Kidney epithelial cell (primary cell): Measurements from ENCODE around the gene LRBA. TPM values are rescaled to one million over a fixed set of nuclear protein-coding genes. Genes with fewer than 3 reads are reported as not detected.

Experiments
- DNase-seq: peaks from one replicate; pipeline ENCODE4 v3.0.0-alpha.2; 2010; ENCODE audit warnings: low read depth
- H3K27me3 ChIP-seq: 2 replicates; pipeline ENCODE4 v1.6.0; 2011; ENCODE audit warnings: low read length; ENCODE audit not compliant: control insufficient read depth, insufficient read depth
- H3K36me3 ChIP-seq: 2 replicates; pipeline ENCODE4 v1.5.1; 2011; ENCODE audit warnings: low read length; ENCODE audit not compliant: control insufficient read depth, insufficient read depth
- H3K4me3 ChIP-seq: 2 replicates; pipeline ENCODE4 v1.5.1; 2011; ENCODE audit warnings: low read depth, mild to moderate bottlenecking, control low read depth, low read length
- total RNA-seq: library from RNA; depleted of rRNA; stranded (reverse); fragments of >200 nt; gene quantifications from 2 replicates; pipeline ENCODE4 v1.2.3, GENCODE V29; 2015
- TF ChIP-seq, protein P1 (sequence below): IDR thresholded peaks from 2 replicates; pipeline ENCODE4 v1.5.1; 2011; ENCODE audit warnings: mild to moderate bottlenecking, moderate library complexity, low read length, control low read depth, inconsistent platforms; ENCODE audit not compliant: insufficient read depth, poor library complexity, severe bottlenecking

LRBA gene
- total RNA-seq, 1 donor from 2014 or later, result 85.2 TPM

DNA sequence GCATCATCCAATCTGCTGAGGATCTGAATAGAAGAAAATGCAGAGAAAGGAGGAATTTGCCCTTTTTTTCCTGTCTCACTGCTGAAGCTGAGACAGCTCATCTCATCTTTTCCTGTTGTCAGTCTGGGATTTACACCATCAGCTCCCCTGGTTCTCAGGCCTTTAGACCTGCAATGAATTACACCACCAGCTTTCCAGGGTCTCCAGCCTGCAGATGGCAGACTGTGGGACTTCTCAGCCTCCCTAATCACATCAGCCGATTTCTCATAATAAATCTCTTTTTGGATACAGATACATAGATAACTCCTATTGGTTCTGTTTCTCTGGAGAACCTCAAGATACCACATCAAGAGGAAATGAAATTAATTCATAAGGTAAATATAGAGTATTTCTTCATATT is 567.7 kb downstream of the LRBA start:
- Histone ChIP-seq H3K4me3 (no peak overlapping the region), H3K36me3 (no peaks in the 10 kb centered on the region), H3K27me3 (no peaks in the 10 kb centered on the region)
- TF ChIP-seq, protein P1, sequence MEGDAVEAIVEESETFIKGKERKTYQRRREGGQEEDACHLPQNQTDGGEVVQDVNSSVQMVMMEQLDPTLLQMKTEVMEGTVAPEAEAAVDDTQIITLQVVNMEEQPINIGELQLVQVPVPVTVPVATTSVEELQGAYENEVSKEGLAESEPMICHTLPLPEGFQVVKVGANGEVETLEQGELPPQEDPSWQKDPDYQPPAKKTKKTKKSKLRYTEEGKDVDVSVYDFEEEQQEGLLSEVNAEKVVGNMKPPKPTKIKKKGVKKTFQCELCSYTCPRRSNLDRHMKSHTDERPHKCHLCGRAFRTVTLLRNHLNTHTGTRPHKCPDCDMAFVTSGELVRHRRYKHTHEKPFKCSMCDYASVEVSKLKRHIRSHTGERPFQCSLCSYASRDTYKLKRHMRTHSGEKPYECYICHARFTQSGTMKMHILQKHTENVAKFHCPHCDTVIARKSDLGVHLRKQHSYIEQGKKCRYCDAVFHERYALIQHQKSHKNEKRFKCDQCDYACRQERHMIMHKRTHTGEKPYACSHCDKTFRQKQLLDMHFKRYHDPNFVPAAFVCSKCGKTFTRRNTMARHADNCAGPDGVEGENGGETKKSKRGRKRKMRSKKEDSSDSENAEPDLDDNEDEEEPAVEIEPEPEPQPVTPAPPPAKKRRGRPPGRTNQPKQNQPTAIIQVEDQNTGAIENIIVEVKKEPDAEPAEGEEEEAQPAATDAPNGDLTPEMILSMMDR, result no peak
- DNase-seq, result no peak

DNA sequence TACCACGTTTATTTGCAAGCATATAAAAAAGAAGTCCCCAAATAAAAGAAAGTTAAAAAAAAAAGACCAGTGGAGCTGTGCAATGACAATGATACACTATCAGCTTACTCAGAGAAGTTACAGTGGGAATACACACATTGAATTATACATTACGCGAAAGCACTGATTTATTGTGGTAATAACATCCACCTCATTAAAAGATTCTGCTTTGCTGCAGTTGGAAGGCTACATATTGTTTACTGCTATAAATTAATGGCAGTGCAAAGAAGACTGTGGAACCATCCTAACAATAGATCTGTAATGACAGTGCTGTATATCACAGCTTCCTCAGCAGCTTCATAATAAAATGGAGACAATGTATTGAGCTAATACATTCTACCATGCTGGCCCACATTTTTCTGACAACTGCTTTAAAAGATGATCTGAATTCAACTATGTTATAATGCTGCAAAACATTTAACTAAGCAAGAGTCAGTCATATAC is 575.6 kb downstream of the LRBA start:
- no peak for DNase-seq
- no peaks in the 10 kb centered on the region for H3K36me3 ChIP-seq
- no peaks in the 10 kb centered on the region for H3K27me3 ChIP-seq
- H3K4me3 ChIP-seq, result no peak overlapping the region
- TF ChIP-seq, protein P1, result no peak

DNA sequence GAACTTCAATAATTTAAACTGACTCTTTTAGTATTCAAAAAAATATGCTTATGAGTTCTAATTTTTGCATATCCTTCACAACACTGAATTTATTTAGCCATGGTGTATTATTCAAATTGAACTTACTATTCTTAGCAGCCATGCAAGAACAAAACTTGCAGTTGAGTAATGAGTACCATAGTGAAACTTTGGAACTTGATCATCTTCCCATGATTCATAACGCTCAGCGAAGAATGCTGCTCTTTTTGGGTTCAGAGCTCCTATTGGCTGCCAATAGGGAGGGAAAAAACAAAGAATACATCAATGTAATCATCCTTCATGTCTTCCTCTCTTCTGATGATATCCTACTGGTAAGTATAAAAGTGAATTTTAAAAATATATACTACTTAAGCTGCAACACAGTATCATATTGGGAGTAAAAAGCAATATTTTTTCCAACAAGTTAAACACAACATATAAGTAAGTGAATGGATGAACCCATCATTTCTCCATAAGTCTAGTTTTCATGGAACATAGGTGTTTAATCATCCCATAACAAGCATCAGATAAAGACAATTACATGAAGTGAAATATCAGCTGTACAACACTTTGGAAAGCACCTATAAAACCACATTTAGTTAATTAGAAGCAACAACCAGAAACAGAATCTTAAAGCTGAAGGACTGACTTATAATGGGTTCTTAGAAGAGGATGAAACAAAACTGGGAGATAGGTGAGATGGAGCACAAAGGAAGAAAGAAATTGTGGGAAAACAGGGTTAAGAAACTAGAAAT is 578.3 kb downstream of the LRBA start:
- H3K4me3 ChIP-seq, result no peak overlapping the region
- H3K27me3 ChIP-seq, result no peaks in the 10 kb centered on the region
- DNase-seq, result no peak
- TF ChIP-seq, protein P1, result no peak
- H3K36me3 ChIP-seq, result no peaks in the 10 kb centered on the region

DNA sequence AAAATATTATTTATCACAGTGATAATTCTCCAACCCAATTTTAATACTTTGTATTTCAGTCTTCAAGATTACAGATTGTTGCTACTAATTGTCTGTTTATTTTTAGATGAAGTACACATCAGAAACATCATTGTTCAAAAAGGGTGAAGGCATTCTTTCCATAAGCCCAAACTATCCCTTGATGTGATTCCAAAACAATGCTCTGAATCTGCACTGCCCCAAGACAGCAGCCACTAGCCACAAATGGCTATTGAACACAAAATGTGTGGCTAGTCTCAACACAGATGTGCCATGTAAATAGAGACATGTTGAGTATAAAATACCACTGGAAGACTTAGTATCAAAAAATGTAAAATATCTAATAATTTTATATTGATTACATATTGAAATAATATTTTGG is 583.9 kb downstream of the LRBA start:
- no peak for DNase-seq
- Histone ChIP-seq H3K4me3 (no peak overlapping the region), H3K27me3 (no peaks in the 10 kb centered on the region), H3K36me3 (no peaks in the 10 kb centered on the region)
- TF ChIP-seq, protein P1, result no peak

DNA sequence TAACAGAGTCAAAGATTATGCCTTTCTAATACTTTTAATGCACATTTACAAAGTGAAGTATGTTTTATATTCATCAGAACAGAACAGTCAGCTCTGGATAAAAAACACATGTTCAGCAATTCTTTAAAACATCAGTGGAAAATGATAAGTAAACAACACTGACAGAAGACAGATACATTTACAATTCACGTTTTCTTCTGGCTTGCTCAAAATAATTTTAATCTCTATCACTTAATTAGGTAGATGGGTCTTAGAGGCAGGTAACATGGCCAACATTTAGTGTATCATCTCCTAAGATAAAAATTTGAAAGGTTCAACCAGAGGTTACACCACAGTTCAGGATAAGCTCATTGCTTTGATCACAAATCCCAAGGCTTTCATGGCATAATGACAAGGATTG is 589.9 kb downstream of the LRBA start:
- H3K27me3 ChIP-seq, result no peaks in the 10 kb centered on the region
- TF ChIP-seq, protein P1, result no peak
- H3K36me3 ChIP-seq, result no peaks in the 10 kb centered on the region
- H3K4me3 ChIP-seq, result no peak overlapping the region
- DNase-seq, result no peak

DNA sequence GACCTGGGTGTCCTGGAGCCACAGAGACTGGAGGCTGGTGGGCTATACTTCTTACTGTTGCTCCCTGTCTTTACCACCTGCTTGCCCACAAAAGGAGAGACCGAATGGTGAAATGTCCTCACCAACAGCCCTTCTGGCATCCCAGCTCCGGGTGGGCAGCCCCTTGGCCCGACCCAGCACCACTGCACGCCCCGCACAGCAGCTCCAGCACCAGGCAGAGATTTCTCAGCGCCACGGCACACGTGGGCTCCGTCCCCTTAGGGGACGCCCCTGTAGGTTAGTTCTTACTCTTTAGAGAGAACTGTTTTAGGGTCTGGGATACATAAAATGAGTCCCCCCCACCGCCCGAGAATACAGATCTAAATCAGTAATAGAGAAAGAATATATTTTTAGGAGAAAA is 591.6 kb downstream of the LRBA start:
- TF ChIP-seq, protein P1, result no peak
- Histone ChIP-seq H3K4me3 (no peak overlapping the region), H3K27me3 (no peaks in the 10 kb centered on the region), H3K36me3 (no peaks in the 10 kb centered on the region)
- no peak for DNase-seq
